MM.1S (cell line): Measurements from ENCODE around the gene PAQR5.

Source experiments
- CTCF ChIP-seq: fragments of 300-600 bp; sonication (generic); IDR thresholded peaks from 2 replicates; pipeline ENCODE4 v1.5.1; 2016; ENCODE audit warnings: antibody characterized with exemption, low read length, mixed read lengths
- EZH2 ChIP-seq: fragments of 300-600 bp; sonication (generic); optimal IDR thresholded peaks from 2 replicates; pipeline ENCODE3; 2017; ENCODE audit warnings: low read depth, mild to moderate bottlenecking, antibody characterized with exemption, low read length, mixed read lengths
- EZH2phosphoT487 ChIP-seq: fragments of 300-600 bp; sonication (generic); IDR thresholded peaks from 2 replicates; pipeline ENCODE4 v1.6.1; 2018; ENCODE audit warnings: antibody characterized with exemption, low read length

- no peak for TF ChIP-seq CTCF
- no peak for TF ChIP-seq EZH2
- no peak for TF ChIP-seq EZH2phosphoT487
Observed at GRCh38 chr15:69424748-69425413, 126.2 kb downstream of the PAQR5 start.
